Measurements from ENCODE around the gene TCHP. TPM values are rescaled to one million over a fixed set of nuclear protein-coding genes. Genes with fewer than 3 reads are reported as not detected.

The TCHP gene
- total and polyA plus RNA-seq, 2 of the 13 experiments (the other 11 are each of a cell fraction or from before 2014, with no cell fraction given), result 6.7 to 12.2 TPM

DNA sequence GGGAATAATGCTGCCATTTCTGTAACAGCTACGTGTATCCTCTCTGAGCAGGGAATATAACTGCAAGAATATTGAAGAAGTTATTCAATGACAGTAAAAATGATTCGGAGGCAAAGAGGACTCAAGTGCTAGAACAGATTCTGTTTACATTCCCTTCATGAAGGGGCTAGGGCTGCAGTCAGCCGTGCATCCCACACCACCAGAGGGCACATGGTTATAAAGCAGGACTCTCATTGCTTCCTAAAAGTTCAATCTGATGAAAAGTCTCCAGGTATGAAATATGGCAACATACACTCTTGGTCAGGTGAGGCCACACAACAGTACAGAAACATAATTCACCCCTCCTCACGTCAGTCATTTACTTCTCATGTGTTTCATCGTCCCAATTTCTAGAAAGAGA is 34.0 kb downstream of the TCHP start:
- ChIA-PET CTCF (ENCODE audit: low intra/inter-chr PET ratio, low total read pairs) (no interaction called here), POLR2A (no interaction called here)
- H3K9me3 ChIP-seq (ENCODE audit: low read length), result no peaks in the 10 kb centered on the region
- FAIRE-seq (peak; percentile 78), ATAC-seq (peak; percentile 74), DNase-seq (ENCODE audit: low spot score) (no peak)
- intact Hi-C loops (cut with micrococcal nuclease; ENCODE audit: unreplicated experiment) (no loop called here), in situ Hi-C loops (cut with HindIII; ENCODE audit: extremely low pct_ligation_motif_present, low pct_unique_long_range_greater_than_20kb) (no loop called here)
- BruUV-seq (replicated peaks), result no TSS peak
- H3K27me3 ChIP-seq (ENCODE audit: control insufficient read depth in 1 of 2, insufficient read depth in 2 of 2, low read length in 2 of 2), result no peaks in the 10 kb centered on the region
- no peak overlapping the region for H2AFZ ChIP-seq (ENCODE audit: low read length)
- H4K20me1 ChIP-seq (ENCODE audit: insufficient read depth, low read length), result no peaks in the 10 kb centered on the region
- no peak overlapping the region for H3K4me2 ChIP-seq (ENCODE audit: low read depth, low read length)
- H3K4me1 ChIP-seq (ENCODE audit: insufficient read depth, low read length), result peaks cover 32% of the 10 kb centered on the region
- TF ChIP-seq KDM2A (CRISPR knock-in tag; IDR thresholded peaks at IDR 0.05; ENCODE audit: borderline replicate concordance, low read depth) (no peak), ZNF383 (CRISPR knock-in tag; IDR thresholded peaks at IDR 0.05; ENCODE audit: borderline replicate concordance) (no peak), FOXA3 (CRISPR knock-in tag; IDR thresholded peaks at IDR 0.05) (peak; percentile 39; the same call in 1 of the 2 replicates), GATAD1 (CRISPR knock-in tag; IDR thresholded peaks at IDR 0.05) (no peak), SMC3 (IDR thresholded peaks at IDR 0.05; ENCODE audit: low read length) (peak; percentile 60; the same call in 1 of the 2 replicates), STAG1 (CRISPR knock-in tag; IDR thresholded peaks at IDR 0.05) (peak; percentile 72), RAD21 (CRISPR knock-in tag; IDR thresholded peaks at IDR 0.05) (peak; percentile 58; the same call in 1 of the 2 replicates), FOXA1 (IDR thresholded peaks at IDR 0.05) (no peak), FOXA1 (CRISPR knock-in tag; IDR thresholded peaks at IDR 0.05) (peak; percentile 33; the same call in 1 of the 2 replicates), ZNF12 (CRISPR knock-in tag; IDR thresholded peaks at IDR 0.05) (no peak), GLI4 (CRISPR knock-in tag; IDR thresholded peaks at IDR 0.05; ENCODE audit: borderline replicate concordance) (no peak), KLF16 (CRISPR knock-in tag; IDR thresholded peaks at IDR 0.05) (no peak)
- TF ChIP-seq, protein P1, sequence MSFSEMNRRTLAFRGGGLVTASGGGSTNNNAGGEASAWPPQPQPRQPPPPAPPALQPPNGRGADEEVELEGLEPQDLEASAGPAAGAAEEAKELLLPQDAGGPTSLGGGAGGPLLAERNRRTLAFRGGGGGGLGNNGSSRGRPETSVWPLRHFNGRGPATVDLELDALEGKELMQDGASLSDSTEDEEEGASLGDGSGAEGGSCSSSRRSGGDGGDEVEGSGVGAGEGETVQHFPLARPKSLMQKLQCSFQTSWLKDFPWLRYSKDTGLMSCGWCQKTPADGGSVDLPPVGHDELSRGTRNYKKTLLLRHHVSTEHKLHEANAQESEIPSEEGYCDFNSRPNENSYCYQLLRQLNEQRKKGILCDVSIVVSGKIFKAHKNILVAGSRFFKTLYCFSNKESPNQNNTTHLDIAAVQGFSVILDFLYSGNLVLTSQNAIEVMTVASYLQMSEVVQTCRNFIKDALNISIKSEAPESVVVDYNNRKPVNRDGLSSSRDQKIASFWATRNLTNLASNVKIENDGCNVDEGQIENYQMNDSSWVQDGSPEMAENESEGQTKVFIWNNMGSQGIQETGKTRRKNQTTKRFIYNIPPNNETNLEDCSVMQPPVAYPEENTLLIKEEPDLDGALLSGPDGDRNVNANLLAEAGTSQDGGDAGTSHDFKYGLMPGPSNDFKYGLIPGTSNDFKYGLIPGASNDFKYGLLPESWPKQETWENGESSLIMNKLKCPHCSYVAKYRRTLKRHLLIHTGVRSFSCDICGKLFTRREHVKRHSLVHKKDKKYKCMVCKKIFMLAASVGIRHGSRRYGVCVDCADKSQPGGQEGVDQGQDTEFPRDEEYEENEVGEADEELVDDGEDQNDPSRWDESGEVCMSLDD (CRISPR knock-in tag; IDR thresholded peaks at IDR 0.05; ENCODE audit: borderline replicate concordance), result no peak
- TF ChIP-seq, protein P2, sequence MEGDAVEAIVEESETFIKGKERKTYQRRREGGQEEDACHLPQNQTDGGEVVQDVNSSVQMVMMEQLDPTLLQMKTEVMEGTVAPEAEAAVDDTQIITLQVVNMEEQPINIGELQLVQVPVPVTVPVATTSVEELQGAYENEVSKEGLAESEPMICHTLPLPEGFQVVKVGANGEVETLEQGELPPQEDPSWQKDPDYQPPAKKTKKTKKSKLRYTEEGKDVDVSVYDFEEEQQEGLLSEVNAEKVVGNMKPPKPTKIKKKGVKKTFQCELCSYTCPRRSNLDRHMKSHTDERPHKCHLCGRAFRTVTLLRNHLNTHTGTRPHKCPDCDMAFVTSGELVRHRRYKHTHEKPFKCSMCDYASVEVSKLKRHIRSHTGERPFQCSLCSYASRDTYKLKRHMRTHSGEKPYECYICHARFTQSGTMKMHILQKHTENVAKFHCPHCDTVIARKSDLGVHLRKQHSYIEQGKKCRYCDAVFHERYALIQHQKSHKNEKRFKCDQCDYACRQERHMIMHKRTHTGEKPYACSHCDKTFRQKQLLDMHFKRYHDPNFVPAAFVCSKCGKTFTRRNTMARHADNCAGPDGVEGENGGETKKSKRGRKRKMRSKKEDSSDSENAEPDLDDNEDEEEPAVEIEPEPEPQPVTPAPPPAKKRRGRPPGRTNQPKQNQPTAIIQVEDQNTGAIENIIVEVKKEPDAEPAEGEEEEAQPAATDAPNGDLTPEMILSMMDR (CRISPR knock-in tag; IDR thresholded peaks at IDR 0.05), result peak; percentile 68
- TF ChIP-seq, protein P3, sequence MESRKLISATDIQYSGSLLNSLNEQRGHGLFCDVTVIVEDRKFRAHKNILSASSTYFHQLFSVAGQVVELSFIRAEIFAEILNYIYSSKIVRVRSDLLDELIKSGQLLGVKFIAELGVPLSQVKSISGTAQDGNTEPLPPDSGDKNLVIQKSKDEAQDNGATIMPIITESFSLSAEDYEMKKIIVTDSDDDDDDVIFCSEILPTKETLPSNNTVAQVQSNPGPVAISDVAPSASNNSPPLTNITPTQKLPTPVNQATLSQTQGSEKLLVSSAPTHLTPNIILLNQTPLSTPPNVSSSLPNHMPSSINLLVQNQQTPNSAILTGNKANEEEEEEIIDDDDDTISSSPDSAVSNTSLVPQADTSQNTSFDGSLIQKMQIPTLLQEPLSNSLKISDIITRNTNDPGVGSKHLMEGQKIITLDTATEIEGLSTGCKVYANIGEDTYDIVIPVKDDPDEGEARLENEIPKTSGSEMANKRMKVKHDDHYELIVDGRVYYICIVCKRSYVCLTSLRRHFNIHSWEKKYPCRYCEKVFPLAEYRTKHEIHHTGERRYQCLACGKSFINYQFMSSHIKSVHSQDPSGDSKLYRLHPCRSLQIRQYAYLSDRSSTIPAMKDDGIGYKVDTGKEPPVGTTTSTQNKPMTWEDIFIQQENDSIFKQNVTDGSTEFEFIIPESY (CRISPR knock-in tag; IDR thresholded peaks at IDR 0.05), result no peak
- H3K27ac ChIP-seq (ENCODE audit: extremely low read length, insufficient read depth, low read length), result no peak overlapping the region
- 73% methylated on average over 5 of the region's 5 CpGs for WGBS (ENCODE audit: low lambda C conversion rate)
- H3K36me3 ChIP-seq (replicated peaks in 1 of 2; ENCODE audit: control insufficient read depth in 1 of 2, insufficient read depth in 2 of 2, low read length in 2 of 2), result peaks cover 14 to 54% of the 10 kb centered on the region in 2 experiments
- no peak overlapping the region for H3K9ac ChIP-seq (ENCODE audit: insufficient read depth, low read depth, low read length)
- H3K79me2 ChIP-seq (ENCODE audit: insufficient read depth, low read length), result no peaks in the 10 kb centered on the region
- no peak overlapping the region for H3K4me3 ChIP-seq (replicated peaks in 1 of 3; ENCODE audit: insufficient read depth in 1 of 3, low read depth in 2 of 3, low read length in 3 of 3)

All from HepG2 (cell line).